ENCODE measurements around the gene DNAH3.
"Not testable (repeated sequence)": the region's sequence is repeated elsewhere in the genome, so short reads cannot be mapped to it uniquely, and the experiment has no call there.

The DNAH3 gene

GRCh38 chr16:20949660-20950059 is 201.0 kb downstream of the DNAH3 start:
- DNase-seq (ENCODE audit: low read depth, low spot score), result no peak
- Histone ChIP-seq H3K4me3 (no peak overlapping the region), H3K36me3 (ENCODE audit: insufficient read depth, low read length) (no peaks in the 10 kb centered on the region), H3K9ac (ENCODE audit: insufficient read length) (no peak overlapping the region), H3K9me3 (ENCODE audit: low read depth, low read length) (no peaks in the 10 kb centered on the region), H3K27ac (no peak overlapping the region)
- TF ChIP-seq EZH2 (IDR thresholded peaks at IDR 0.05), result no peak
- no peak for TF ChIP-seq POLR2AphosphoS5 (IDR thresholded peaks at IDR 0.05; ENCODE audit: borderline replicate concordance, low read depth, low read length)
- no peak for TF ChIP-seq FOXP2 (optimal IDR thresholded peaks at IDR 0.05; ENCODE audit: control extremely low read depth, extremely low read length, insufficient read depth)

DNA sequence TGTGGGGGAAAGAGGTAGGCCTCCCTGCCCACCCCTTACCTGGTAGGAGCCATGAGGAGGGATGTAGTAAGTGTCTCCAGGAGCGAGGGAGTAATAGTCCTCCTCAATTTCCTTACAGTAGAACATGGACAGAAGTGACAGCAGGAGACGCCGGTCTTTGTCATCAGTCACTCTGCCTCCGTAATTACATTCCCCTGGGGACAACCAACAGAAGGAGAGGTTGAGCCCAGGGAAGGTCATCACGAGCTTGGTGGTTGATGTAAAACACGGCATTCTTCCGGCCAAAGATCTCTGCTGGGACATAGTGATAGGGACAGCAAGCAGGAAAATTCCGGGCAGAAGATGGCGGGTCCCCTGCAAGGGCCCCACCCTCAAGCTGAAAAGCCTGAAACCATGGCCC is 202.2 kb downstream of the DNAH3 start:
- H3K9ac ChIP-seq (ENCODE audit: insufficient read length), result no peak overlapping the region
- no peaks in the 10 kb centered on the region for H3K9me3 ChIP-seq (ENCODE audit: low read depth, low read length)
- H3K36me3 ChIP-seq (ENCODE audit: insufficient read depth, low read length), result no peaks in the 10 kb centered on the region
- DNase-seq (ENCODE audit: low read depth, low spot score), result no peak
- no peak overlapping the region for H3K4me3 ChIP-seq
- TF ChIP-seq FOXP2 (optimal IDR thresholded peaks at IDR 0.05; ENCODE audit: control extremely low read depth, extremely low read length, insufficient read depth), result no peak
- TF ChIP-seq EZH2 (IDR thresholded peaks at IDR 0.05), result no peak
- no peak for TF ChIP-seq POLR2AphosphoS5 (IDR thresholded peaks at IDR 0.05; ENCODE audit: borderline replicate concordance, low read depth, low read length)
- H3K27ac ChIP-seq, result no peak overlapping the region

DNA sequence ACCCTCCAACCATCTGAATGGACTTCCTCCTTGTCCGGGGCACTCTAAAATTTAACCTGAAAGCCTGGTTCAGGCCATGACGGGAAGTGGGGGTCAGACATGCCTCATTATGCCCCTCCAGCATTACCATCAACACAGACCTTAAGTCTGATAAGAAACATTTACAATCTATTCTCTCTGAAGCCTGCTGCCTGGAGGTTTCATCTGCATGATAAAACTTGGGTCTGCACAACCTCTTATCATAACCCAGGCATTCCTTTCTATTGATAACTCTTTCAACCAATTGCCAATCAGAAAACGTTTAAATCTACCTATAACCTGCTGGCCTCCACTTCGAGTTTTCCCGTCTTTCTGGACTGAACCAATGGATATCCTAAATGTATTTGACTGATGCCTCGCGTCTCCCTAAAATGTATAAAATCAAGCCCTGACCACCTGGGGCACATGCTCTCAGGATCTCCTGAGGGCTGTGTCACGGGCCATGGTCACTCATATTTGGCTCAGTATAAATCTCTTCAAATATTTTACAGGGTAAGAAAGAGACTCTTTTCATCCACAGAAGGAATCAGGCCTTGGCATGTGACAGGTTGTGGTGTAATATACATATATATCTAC is 204.5 kb downstream of the DNAH3 start:
- no peak for DNase-seq (ENCODE audit: low read depth, low spot score)
- no peak overlapping the region for H3K9ac ChIP-seq (ENCODE audit: insufficient read length)
- no peak for TF ChIP-seq FOXP2 (optimal IDR thresholded peaks at IDR 0.05; ENCODE audit: control extremely low read depth, extremely low read length, insufficient read depth)
- TF ChIP-seq EZH2 (IDR thresholded peaks at IDR 0.05), result no peak
- no peaks in the 10 kb centered on the region for H3K36me3 ChIP-seq (ENCODE audit: insufficient read depth, low read length)
- no peaks in the 10 kb centered on the region for H3K9me3 ChIP-seq (ENCODE audit: low read depth, low read length)
- no peak overlapping the region for H3K27ac ChIP-seq
- no peak overlapping the region for H3K4me3 ChIP-seq

DNA sequence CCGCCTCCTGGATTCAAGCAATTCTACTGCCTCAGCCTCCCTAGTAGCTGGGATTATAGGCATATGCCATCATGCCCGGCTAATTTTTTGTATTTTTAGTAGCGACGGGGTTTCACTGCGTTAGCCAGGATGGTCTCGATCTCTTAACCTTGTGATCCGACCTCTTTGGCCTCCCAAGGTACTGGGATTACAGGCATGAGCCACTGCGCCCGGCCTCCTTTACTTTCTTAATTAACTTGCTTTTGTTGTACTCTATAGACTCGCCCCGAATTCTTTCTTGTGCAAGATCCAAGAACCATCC is 205.1 kb downstream of the DNAH3 start:
- H3K27ac ChIP-seq, result not testable (repeated sequence)

GRCh38 chr16:20944861-20945574 is 205.6 kb downstream of the DNAH3 start:
- no peak overlapping the region for H3K4me3 ChIP-seq
- H3K27ac ChIP-seq, result no peak overlapping the region
- no peaks in the 10 kb centered on the region for H3K36me3 ChIP-seq (ENCODE audit: insufficient read depth, low read length)
- TF ChIP-seq FOXP2 (optimal IDR thresholded peaks at IDR 0.05; ENCODE audit: control extremely low read depth, extremely low read length, insufficient read depth), result no peak
- no peak for TF ChIP-seq EZH2 (IDR thresholded peaks at IDR 0.05)
- TF ChIP-seq POLR2AphosphoS5 (IDR thresholded peaks at IDR 0.05; ENCODE audit: borderline replicate concordance, low read depth, low read length), result no peak
- DNase-seq (ENCODE audit: low read depth, low spot score), result no peak
- no peaks in the 10 kb centered on the region for H3K9me3 ChIP-seq (ENCODE audit: low read depth, low read length)
- H3K9ac ChIP-seq (ENCODE audit: insufficient read length), result no peak overlapping the region

More for the DNA sequence above, 205.1 kb downstream of the DNAH3 start:
- H3K9me3 ChIP-seq (ENCODE audit: low read depth, low read length); DNase-seq (ENCODE audit: low read depth, low spot score); H3K9ac ChIP-seq (ENCODE audit: insufficient read length); H3K36me3 ChIP-seq (ENCODE audit: insufficient read depth, low read length); H3K4me3 ChIP-seq: not testable (repeated sequence)

GRCh38 chr16:20942256-20942655 is 208.4 kb downstream of the DNAH3 start:
- H3K9ac ChIP-seq (ENCODE audit: insufficient read length), result no peak overlapping the region
- H3K4me3 ChIP-seq, result no peak overlapping the region
- no peaks in the 10 kb centered on the region for H3K36me3 ChIP-seq (ENCODE audit: insufficient read depth, low read length)
- no peak for TF ChIP-seq FOXP2 (optimal IDR thresholded peaks at IDR 0.05; ENCODE audit: control extremely low read depth, extremely low read length, insufficient read depth)
- H3K27ac ChIP-seq, result no peak overlapping the region
- H3K9me3 ChIP-seq (ENCODE audit: low read depth, low read length), result no peaks in the 10 kb centered on the region
- DNase-seq (ENCODE audit: low read depth, low spot score), result no peak

- H3K9ac ChIP-seq (ENCODE audit: insufficient read length), result no peak overlapping the region
- no peaks in the 10 kb centered on the region for H3K9me3 ChIP-seq (ENCODE audit: low read depth, low read length)
- TF ChIP-seq POLR2AphosphoS5 (IDR thresholded peaks at IDR 0.05; ENCODE audit: borderline replicate concordance, low read depth, low read length), result no peak
- TF ChIP-seq FOXP2 (optimal IDR thresholded peaks at IDR 0.05; ENCODE audit: control extremely low read depth, extremely low read length, insufficient read depth), result no peak
- TF ChIP-seq EZH2 (IDR thresholded peaks at IDR 0.05), result no peak
- H3K27ac ChIP-seq, result no peak overlapping the region
- H3K36me3 ChIP-seq (ENCODE audit: insufficient read depth, low read length), result no peaks in the 10 kb centered on the region
- no peak for DNase-seq (ENCODE audit: low read depth, low spot score)
- H3K4me3 ChIP-seq, result no peak overlapping the region
These were observed 209.1 kb downstream of the DNAH3 start for GRCh38 chr16:20941636-20941926.

DNA sequence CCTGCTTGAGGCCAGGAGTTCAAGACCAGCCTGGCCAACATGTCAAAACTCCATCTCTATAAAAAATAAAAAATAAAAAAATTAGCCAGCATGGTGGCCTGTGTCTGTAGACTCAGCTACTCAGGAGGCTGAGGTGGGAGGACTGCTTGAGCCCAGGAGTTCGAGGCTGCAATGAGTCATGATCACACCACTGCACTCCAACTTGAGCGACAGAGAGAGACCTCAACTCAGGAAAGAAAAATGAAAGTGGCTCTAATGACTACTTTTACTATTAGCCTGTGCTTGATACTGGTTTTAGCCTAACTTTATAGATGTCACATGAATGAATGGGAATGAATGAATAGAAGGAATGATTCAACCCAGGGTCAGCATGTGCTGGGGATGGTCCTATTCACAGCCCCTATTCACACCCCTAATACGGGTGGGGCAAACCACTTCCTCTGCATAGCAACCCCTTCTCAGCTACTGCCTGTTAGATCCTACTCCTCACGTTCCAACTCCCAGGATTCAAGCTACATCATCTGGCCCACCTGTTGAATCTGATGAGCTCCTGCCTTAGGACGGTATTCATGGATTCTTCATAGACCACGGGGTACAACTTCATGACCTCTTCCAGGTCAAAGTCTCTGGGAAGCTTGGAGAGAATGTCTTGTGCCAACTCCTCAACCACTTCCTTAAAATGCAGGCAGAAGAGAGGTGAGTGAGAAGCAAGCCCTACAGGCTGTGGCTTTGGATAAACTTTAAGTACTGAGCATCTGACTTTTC is 209.6 kb downstream of the DNAH3 start:
- H3K27ac ChIP-seq, result no peak overlapping the region
- no peak overlapping the region for H3K9ac ChIP-seq (ENCODE audit: insufficient read length)
- H3K9me3 ChIP-seq (ENCODE audit: low read depth, low read length), result no peaks in the 10 kb centered on the region
- DNase-seq (ENCODE audit: low read depth, low spot score), result no peak
- H3K4me3 ChIP-seq, result no peak overlapping the region
- H3K36me3 ChIP-seq (ENCODE audit: insufficient read depth, low read length), result no peaks in the 10 kb centered on the region
- no peak for TF ChIP-seq FOXP2 (optimal IDR thresholded peaks at IDR 0.05; ENCODE audit: control extremely low read depth, extremely low read length, insufficient read depth)
- TF ChIP-seq EZH2 (IDR thresholded peaks at IDR 0.05), result no peak
- no peak for TF ChIP-seq POLR2AphosphoS5 (IDR thresholded peaks at IDR 0.05; ENCODE audit: borderline replicate concordance, low read depth, low read length)

DNA sequence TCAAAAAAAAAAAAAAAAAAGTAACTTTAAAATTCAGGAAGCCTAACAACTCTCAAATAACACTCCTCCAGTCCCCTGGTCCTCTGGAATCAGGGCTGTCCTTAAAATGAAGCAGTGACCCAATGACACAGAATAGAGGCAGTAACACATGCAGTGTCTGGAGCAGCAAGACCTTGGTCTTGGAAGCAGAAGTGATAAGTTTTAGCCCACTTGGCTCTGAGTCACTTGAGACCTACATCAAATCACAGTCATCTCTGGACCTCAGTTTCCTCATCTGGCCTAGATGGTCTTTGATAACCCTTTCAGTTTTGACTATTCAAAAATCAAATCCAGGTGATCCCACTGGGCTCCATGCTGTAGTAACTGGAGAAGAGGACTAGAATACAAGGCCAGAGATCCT is 211.0 kb downstream of the DNAH3 start:
- H3K9ac ChIP-seq (ENCODE audit: insufficient read length), result no peak overlapping the region
- no peak for DNase-seq (ENCODE audit: low read depth, low spot score)
- no peaks in the 10 kb centered on the region for H3K9me3 ChIP-seq (ENCODE audit: low read depth, low read length)
- H3K4me3 ChIP-seq, result no peak overlapping the region
- TF ChIP-seq FOXP2 (optimal IDR thresholded peaks at IDR 0.05; ENCODE audit: control extremely low read depth, extremely low read length, insufficient read depth), result no peak
- TF ChIP-seq EZH2 (IDR thresholded peaks at IDR 0.05), result no peak
- no peak for TF ChIP-seq POLR2AphosphoS5 (IDR thresholded peaks at IDR 0.05; ENCODE audit: borderline replicate concordance, low read depth, low read length)
- H3K27ac ChIP-seq, result no peak overlapping the region
- no peaks in the 10 kb centered on the region for H3K36me3 ChIP-seq (ENCODE audit: insufficient read depth, low read length)

Measured in SK-N-MC (cell line).